ENCODE results near the gene PKP1.

- TF ChIP-seq, protein P1, sequence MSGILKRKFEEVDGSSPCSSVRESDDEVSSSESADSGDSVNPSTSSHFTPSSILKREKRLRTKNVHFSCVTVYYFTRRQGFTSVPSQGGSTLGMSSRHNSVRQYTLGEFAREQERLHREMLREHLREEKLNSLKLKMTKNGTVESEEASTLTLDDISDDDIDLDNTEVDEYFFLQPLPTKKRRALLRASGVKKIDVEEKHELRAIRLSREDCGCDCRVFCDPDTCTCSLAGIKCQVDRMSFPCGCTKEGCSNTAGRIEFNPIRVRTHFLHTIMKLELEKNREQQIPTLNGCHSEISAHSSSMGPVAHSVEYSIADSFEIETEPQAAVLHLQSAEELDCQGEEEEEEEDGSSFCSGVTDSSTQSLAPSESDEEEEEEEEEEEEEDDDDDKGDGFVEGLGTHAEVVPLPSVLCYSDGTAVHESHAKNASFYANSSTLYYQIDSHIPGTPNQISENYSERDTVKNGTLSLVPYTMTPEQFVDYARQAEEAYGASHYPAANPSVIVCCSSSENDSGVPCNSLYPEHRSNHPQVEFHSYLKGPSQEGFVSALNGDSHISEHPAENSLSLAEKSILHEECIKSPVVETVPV (CRISPR knock-in tag; IDR thresholded peaks at IDR 0.05) = no peak
- TF ChIP-seq BACH2 (CRISPR knock-in tag; IDR thresholded peaks at IDR 0.05; ENCODE audit: borderline replicate concordance) = no peak
- no peak for TF ChIP-seq RARB (CRISPR knock-in tag; IDR thresholded peaks at IDR 0.05)
- TF ChIP-seq PATZ1 (CRISPR knock-in tag; IDR thresholded peaks at IDR 0.05; ENCODE audit: borderline replicate concordance) = no peak
- no peak for TF ChIP-seq ZNF8 (CRISPR knock-in tag; IDR thresholded peaks at IDR 0.05)
- TF ChIP-seq TOX (CRISPR knock-in tag; IDR thresholded peaks at IDR 0.05; ENCODE audit: borderline replicate concordance) = no peak
- TF ChIP-seq PPARA (CRISPR knock-in tag; IDR thresholded peaks at IDR 0.05; ENCODE audit: borderline replicate concordance) = no peak
- no peak for TF ChIP-seq TCF4 (CRISPR knock-in tag; IDR thresholded peaks at IDR 0.05; ENCODE audit: borderline replicate concordance)
- no peak for TF ChIP-seq CSDC2 (CRISPR knock-in tag; IDR thresholded peaks at IDR 0.05)
- no peak for TF ChIP-seq ZFP3 (CRISPR knock-in tag; IDR thresholded peaks at IDR 0.05)
Measured at GRCh38 chr1:201310251-201310985, 27.1 kb downstream of the PKP1 start.

Measured in SK-N-SH treated with all-trans-retinoic acid at 6 μM for 48 hours (cell line).